Measurements from ENCODE around the gene BMP6. TPM values are rescaled to one million over a fixed set of nuclear protein-coding genes. Genes with fewer than 3 reads are reported as not detected.

Gene BMP6
- total RNA-seq, 4 donors from 2014 or later, result 1.7 to 8.3 (median 3.3) TPM

DNA sequence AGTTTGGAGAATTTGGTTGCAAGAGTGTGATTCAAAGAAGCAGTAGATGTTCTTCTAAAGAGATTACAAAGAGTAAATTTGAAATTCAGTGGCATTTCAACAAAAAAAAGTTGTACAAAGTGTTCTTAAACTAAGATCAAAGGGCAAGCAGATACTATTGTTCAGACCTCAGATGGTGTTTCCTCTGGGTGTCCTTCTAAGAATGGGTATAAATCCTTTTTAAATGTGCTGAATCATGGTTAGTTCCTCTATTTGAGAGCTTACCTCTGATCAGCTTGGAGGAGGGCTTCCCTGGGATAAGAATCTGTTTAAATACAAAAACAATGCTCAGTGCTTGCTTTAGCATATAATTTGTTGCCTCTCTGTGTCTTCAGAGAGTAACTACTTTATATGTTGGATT, 6.3 kb downstream of the BMP6 start:
- Histone ChIP-seq H3K4me1 (peaks cover 7 to 11% of the 10 kb centered on the region in 2 donors), H3K36me3 (no peaks in the 10 kb centered on the region), H3K27me3 (peaks cover 46 to 52% (median 47%) of the 10 kb centered on the region in 3 donors), H3K27ac (no peak overlapping the region), H3K4me3 (no peak overlapping the region), H3K9me3 (no peaks in the 10 kb centered on the region)
- DNase-seq (no peak), ATAC-seq (no peak)
- intact Hi-C loops (cut with DNase I; ENCODE audit: low total_unique reads) (no loop called here), in situ Hi-C loops (cut with MboI; ENCODE audit: low sequenced_read_pairs in 4 of 4) (no loop called here)
- TF ChIP-seq POLR2A (IDR thresholded peaks at IDR 0.05) (no peak), CTCF (IDR thresholded peaks at IDR 0.05 in 4 of 5, conservative IDR thresholded peaks at IDR 0.05 in 1 of 5) (no peak)

GRCh38 chr6:7734707-7735383, 8.9 kb downstream of the BMP6 start:
- H3K36me3 ChIP-seq, result no peaks in the 10 kb centered on the region
- TF ChIP-seq POLR2A (IDR thresholded peaks at IDR 0.05) (no peak), CTCF (IDR thresholded peaks at IDR 0.05 in 4 of 5, conservative IDR thresholded peaks at IDR 0.05 in 1 of 5) (no peak)
- DNase-seq, result no peak
- H3K4me1 ChIP-seq, result peaks cover 0 to 4% of the 10 kb centered on the region in 2 donors
- ATAC-seq, result no peak
- intact Hi-C loops (cut with DNase I; ENCODE audit: low total_unique reads) (no loop called here), in situ Hi-C loops (cut with MboI; ENCODE audit: low sequenced_read_pairs in 4 of 4) (no loop called here)
- no peak overlapping the region for H3K27ac ChIP-seq
- no peak overlapping the region for H3K4me3 ChIP-seq
- peaks cover 23 to 28% (median 24%) of the 10 kb centered on the region in 3 donors for H3K27me3 ChIP-seq
- no peaks in the 10 kb centered on the region for H3K9me3 ChIP-seq

- Histone ChIP-seq H3K4me3 (no peak overlapping the region), H3K4me1 (no peaks in the 10 kb centered on the region), H3K9me3 (no peaks in the 10 kb centered on the region), H3K27me3 (peaks cover under 1 to 11% (median 7%) of the 10 kb centered on the region in 3 donors), H3K27ac (no peak overlapping the region), H3K36me3 (no peaks in the 10 kb centered on the region)
- no peak for DNase-seq
- intact Hi-C loops (cut with DNase I; ENCODE audit: low total_unique reads), result no loop called here
- ATAC-seq, result no peak
- TF ChIP-seq CTCF (IDR thresholded peaks at IDR 0.05 in 4 of 5, conservative IDR thresholded peaks at IDR 0.05 in 1 of 5) (no peak), POLR2A (IDR thresholded peaks at IDR 0.05) (no peak)
- in situ Hi-C loops (cut with MboI; ENCODE audit: low sequenced_read_pairs in 4 of 4), result no loop called here
Observed at GRCh38 chr6:7737106-7737505, 11.2 kb downstream of the BMP6 start.

DNA sequence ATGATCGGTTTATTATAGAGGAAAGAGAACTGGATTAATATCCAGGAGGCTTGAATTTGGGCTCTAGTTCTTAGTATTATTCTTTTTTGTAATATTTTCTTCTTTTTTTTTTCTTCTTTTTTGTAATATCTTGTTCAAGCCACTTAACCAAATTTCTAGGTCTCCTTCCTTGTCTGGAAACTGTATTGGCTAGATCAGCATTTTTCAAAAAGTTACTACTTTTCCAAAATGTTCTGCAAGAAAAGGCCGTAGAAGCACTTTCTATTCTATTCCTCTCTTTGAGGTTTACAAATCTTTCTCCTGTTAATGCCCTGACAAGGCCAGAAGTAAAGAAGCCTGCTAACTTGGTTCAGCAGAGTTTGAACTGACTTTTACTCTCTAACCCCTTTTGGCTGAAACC, 12.0 kb downstream of the BMP6 start:
- ATAC-seq (no peak), DNase-seq (no peak)
- in situ Hi-C loops (cut with MboI; ENCODE audit: low sequenced_read_pairs in 4 of 4) (no loop called here), intact Hi-C loops (cut with DNase I; ENCODE audit: low total_unique reads) (no loop called here)
- Histone ChIP-seq H3K36me3 (no peaks in the 10 kb centered on the region), H3K9me3 (no peaks in the 10 kb centered on the region), H3K27ac (no peak overlapping the region), H3K27me3 (peaks cover 0 to 4% (median 4%) of the 10 kb centered on the region in 3 donors), H3K4me1 (no peaks in the 10 kb centered on the region), H3K4me3 (no peak overlapping the region)
- TF ChIP-seq POLR2A (IDR thresholded peaks at IDR 0.05) (no peak), CTCF (IDR thresholded peaks at IDR 0.05 in 4 of 5, conservative IDR thresholded peaks at IDR 0.05 in 1 of 5) (no peak)

Measured in gastrocnemius medialis (tissue), 4 donors.